Calu3 (cell line): Measurements from ENCODE around the gene NUP62. TPM values are rescaled to one million over a fixed set of nuclear protein-coding genes. Genes with fewer than 3 reads are reported as not detected.

Source experiments
- BruUV-seq: library from RNA; stranded (reverse); fragments of 400-500 nt; replicated peaks from 2 replicates; lab custom pipeline; 2021; lab: Mats Ljungman, UMichigan
- CTCF ChIA-PET: fragments of 300-600 bp; sonication (Branson Sonifier 250); formaldehyde crosslinking; loops from one replicate; lab custom pipeline; 2022; ENCODE audit warnings: antibody characterized with exemption; lab: Charles Lee
- DNase-seq: peaks from one replicate; pipeline ENCODE4 v3.0.0; 2022
- H3K27ac Mint-ChIP-seq: one replicate; pipeline ENCODE4 v1.8.0; 2022; ENCODE audit warnings: mixed read lengths; ENCODE audit not compliant: unreplicated experiment
- H3K27me3 Mint-ChIP-seq: one replicate; pipeline ENCODE4 v1.8.0; 2022; ENCODE audit warnings: mixed read lengths; ENCODE audit not compliant: unreplicated experiment
- H3K36me3 Mint-ChIP-seq: one replicate; pipeline ENCODE4 v1.8.0; 2022; ENCODE audit warnings: mild to moderate bottlenecking, moderate library complexity, mixed read lengths; ENCODE audit not compliant: insufficient read depth, unreplicated experiment
- H3K4me1 Mint-ChIP-seq: one replicate; pipeline ENCODE4 v1.8.0; 2022; ENCODE audit warnings: mild to moderate bottlenecking, low read depth, mixed read lengths; ENCODE audit not compliant: unreplicated experiment
- H3K4me3 Mint-ChIP-seq: one replicate; pipeline ENCODE4 v1.8.0; 2022; ENCODE audit warnings: mild to moderate bottlenecking, low read depth, moderate library complexity, mixed read lengths; ENCODE audit not compliant: unreplicated experiment
- H3K9me3 Mint-ChIP-seq: one replicate; pipeline ENCODE4 v1.8.0; 2022; ENCODE audit warnings: low read depth, mixed read lengths; ENCODE audit not compliant: unreplicated experiment
- intact Hi-C: fragments of 100-400 bp; cut with micrococcal nuclease; formaldehyde crosslinking; loops from one replicate; pipeline ENCODE4 v1.10.0; 2022; ENCODE audit not compliant: unreplicated experiment
- total RNA-seq: library from RNA; stranded (reverse); gene quantifications from 2 replicates; pipeline ENCODE4 v1.2.3, GENCODE V29; 2022
- TF ChIP-seq, protein P1 (sequence below): fragments of 200-600 bp; IDR thresholded peaks from one replicate; pipeline ENCODE4 v1.8.0; 2022; ENCODE audit warnings: antibody characterized with exemption; ENCODE audit not compliant: unreplicated experiment

The NUP62 gene
- total RNA-seq, 1 experiment from 2014 or later, result 124 TPM

DNA sequence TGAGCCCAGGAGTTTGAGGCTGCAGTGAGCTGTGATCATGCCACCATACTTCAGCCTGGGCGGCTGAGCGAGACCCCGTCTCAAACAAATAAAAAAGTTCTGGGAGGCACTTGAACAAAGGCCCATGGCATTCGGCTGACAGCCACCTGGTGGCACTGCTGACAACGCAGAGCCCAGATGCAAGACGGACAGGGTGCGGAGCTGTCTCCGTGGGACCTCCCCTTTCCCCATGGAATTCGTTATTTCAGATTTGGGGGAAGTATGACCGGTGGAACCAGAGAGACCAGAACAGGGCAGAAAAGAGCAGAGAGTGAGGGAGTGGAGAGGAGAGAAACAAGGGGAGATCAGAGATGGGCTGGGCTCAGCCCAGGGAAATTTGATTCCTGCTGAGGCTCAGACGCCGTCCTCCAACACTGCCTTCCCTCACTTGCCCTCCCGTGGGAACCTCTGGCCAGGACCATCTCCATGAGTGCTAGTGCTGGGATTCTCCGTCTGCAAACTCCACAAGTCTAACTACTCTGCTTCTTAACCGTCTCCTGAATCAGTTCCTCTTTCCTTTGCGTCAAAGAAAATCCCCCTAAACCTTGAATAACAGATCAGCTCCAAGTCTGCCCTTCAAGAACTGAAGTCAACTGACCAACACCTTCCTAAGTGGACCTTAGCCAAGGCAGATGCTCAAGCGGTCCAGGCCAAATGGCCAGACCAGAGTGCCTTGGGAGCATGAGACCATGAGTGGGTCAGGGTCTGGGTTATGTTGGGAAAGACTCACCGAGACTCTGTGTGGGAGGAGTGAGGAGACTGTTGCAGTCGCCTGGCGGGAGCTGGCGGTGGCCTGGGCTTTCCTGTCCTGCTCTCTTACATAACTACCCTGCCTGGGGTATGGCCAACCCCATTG, 12.2 kb downstream of the NUP62 start:
- no peaks in the 10 kb centered on the region for H3K27me3 Mint-ChIP-seq
- no peak for DNase-seq
- peaks cover 82% of the 10 kb centered on the region for H3K36me3 Mint-ChIP-seq
- H3K4me3 Mint-ChIP-seq, result no peak overlapping the region
- H3K27ac Mint-ChIP-seq, result no peak overlapping the region
- peaks cover 8% of the 10 kb centered on the region for H3K4me1 Mint-ChIP-seq
- intact Hi-C loops, result no loop called here
- CTCF ChIA-PET, result no interaction called here
- TF ChIP-seq, protein P1, sequence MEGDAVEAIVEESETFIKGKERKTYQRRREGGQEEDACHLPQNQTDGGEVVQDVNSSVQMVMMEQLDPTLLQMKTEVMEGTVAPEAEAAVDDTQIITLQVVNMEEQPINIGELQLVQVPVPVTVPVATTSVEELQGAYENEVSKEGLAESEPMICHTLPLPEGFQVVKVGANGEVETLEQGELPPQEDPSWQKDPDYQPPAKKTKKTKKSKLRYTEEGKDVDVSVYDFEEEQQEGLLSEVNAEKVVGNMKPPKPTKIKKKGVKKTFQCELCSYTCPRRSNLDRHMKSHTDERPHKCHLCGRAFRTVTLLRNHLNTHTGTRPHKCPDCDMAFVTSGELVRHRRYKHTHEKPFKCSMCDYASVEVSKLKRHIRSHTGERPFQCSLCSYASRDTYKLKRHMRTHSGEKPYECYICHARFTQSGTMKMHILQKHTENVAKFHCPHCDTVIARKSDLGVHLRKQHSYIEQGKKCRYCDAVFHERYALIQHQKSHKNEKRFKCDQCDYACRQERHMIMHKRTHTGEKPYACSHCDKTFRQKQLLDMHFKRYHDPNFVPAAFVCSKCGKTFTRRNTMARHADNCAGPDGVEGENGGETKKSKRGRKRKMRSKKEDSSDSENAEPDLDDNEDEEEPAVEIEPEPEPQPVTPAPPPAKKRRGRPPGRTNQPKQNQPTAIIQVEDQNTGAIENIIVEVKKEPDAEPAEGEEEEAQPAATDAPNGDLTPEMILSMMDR, result no peak
- H3K9me3 Mint-ChIP-seq, result no peaks in the 10 kb centered on the region
- no TSS peak for BruUV-seq

DNA sequence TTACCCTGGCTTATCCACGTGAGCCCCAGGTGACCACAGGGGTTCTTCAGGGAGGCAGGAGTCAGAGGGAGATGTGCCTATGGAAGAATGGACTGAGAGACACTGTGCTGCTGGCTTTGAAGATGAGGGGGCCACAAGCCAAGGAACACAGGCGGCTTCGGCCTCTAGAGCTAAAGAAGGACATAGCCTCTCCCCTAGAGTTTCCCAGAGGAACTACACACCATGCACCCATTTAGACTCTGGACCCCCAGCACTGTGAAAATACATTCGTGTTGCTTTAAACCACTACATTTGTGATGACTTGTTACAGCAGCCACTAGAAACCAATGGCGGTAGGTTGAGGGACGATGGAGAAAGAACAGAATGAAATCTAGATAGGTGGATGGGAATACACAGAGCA, 14.0 kb downstream of the NUP62 start:
- TF ChIP-seq, protein P1, result no peak
- no TSS peak for BruUV-seq
- no peak for DNase-seq
- Mint-ChIP-seq H3K4me1 (peaks cover 20% of the 10 kb centered on the region), H3K36me3 (peaks cover 76% of the 10 kb centered on the region), H3K27ac (peak overlapping the region; percentile 14), H3K9me3 (no peaks in the 10 kb centered on the region), H3K4me3 (peak overlapping the region; percentile 11), H3K27me3 (no peaks in the 10 kb centered on the region)
- intact Hi-C loops, result no loop called here
- CTCF ChIA-PET, result no interaction called here

DNA sequence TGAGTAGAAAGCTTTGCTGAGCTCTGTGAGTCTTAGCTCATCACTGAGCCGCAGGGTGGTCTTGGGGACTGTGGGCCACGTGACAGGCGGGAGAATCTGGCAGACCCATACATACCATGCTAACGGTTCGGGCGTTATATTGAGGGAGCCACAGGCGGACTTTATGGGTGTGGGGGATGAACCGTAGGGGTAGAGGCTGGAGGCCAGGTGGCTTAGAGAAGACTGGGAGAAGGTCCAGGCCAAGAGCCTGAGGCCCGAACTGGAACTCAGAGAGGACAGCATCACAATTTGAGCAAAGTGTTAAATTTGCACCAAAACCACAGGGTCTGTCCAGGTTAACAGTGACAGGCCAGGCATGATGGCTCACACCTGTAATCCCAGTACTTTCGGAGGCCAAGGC, 15.6 kb downstream of the NUP62 start:
- H3K4me1 Mint-ChIP-seq, result peaks cover 20% of the 10 kb centered on the region
- H3K27me3 Mint-ChIP-seq, result no peaks in the 10 kb centered on the region
- CTCF ChIA-PET, result no interaction called here
- intact Hi-C loops, result no loop called here
- no TSS peak for BruUV-seq
- no peak overlapping the region for H3K27ac Mint-ChIP-seq
- no peak for DNase-seq
- TF ChIP-seq, protein P1, result no peak
- peaks cover 81% of the 10 kb centered on the region for H3K36me3 Mint-ChIP-seq
- no peaks in the 10 kb centered on the region for H3K9me3 Mint-ChIP-seq
- no peak overlapping the region for H3K4me3 Mint-ChIP-seq

DNA sequence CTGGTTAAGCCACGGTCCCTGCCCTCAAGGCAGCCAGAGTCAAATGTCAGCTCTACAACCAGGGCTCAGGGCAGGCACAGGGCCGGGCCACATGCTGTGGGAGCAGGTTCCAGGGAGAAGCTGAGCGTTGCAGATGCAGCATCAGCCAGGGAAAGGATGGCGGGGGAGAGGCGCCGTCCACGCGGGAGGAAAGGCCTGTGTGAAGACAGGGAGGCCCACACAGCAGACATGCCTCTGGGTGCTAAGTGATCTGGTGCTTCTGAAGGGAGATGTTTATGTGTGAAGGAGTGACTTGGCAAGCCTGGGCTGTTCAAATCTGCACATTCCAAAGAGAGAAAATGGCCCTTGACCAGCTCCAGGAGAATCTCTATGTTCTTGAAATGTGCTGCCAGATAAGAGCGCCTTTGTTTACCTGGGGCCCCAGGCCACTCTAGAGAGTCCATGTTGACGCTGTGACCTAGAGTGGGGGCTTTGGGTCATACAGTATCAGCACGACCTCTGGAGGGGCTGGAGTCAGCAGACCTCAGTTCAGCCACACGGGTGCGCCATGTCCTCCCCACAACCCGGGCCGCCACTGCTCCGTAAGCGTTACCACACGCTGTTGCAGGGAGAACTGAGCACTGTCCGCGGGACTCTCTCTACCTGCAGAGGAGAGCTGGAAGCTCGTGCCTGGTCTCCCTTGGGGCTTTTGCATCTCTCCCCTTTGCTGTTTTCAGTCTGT, 16.2 kb downstream of the NUP62 start:
- Mint-ChIP-seq H3K4me1 (peaks cover 20% of the 10 kb centered on the region), H3K27me3 (no peaks in the 10 kb centered on the region), H3K36me3 (peaks cover 82% of the 10 kb centered on the region), H3K27ac (no peak overlapping the region), H3K4me3 (no peak overlapping the region), H3K9me3 (no peaks in the 10 kb centered on the region)
- no peak for DNase-seq
- CTCF ChIA-PET, result no interaction called here
- BruUV-seq, result no TSS peak
- TF ChIP-seq, protein P1, result no peak
- intact Hi-C loops, result no loop called here
